ENCODE measurements around the gene ANKRD40.
A peak's percentile ranks its signal among the peaks of the same experiment; 100 is the strongest.

Gene ANKRD40

DNA sequence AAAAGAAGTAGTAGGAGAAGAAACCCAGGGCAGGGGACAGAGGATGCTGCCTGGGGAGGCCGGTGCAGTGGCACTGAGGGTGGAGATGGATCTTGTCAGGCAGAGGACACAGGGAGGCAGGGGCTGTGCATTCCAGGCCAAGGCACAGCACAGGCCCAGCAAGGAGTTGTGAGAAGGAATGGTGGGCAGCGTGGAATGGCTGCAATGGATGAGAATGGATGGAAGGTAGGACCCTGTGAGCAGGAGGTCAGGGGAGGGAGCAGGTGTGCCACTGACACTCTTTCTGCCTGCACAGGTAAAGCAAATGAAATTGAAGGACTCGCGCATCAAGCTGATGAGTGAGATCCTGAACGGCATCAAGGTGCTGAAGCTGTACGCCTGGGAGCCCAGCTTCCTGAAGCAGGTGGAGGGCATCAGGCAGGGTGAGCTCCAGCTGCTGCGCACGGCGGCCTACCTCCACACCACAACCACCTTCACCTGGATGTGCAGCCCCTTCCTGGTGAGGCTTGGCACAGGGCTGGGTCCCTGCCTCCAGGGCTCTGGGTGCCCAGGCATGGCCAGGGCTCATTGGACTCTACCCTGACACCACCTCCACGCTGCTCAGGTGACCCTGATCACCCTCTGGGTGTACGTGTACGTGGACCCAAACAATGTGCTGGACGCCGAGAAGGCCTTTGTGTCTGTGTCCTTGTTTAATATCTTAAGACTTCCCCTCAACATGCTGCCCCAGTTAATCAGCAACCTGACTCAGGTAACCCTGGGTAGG is 40.3 kb downstream of the ANKRD40 start:
- DNase-seq, result no peak

DNA sequence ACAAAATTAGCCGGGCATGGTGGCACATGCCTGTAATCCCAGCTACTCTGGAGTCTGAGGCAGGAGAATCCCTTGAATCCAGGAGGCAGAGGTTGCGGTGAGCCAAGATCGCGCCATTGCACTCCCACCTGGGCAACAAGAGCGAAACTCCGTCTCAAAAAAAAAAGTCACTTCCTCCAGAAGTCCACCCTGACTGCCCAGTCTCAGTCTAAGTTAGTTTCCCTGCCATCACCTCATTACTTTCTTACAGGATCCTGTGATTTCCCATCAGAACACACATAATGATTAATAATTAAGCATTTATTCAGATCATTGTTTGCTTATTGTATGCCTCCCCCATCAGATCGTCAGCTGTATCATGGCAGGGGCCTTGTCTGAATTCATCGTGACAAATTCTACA is 41.4 kb downstream of the ANKRD40 start:
- DNase-seq, result no peak

DNA sequence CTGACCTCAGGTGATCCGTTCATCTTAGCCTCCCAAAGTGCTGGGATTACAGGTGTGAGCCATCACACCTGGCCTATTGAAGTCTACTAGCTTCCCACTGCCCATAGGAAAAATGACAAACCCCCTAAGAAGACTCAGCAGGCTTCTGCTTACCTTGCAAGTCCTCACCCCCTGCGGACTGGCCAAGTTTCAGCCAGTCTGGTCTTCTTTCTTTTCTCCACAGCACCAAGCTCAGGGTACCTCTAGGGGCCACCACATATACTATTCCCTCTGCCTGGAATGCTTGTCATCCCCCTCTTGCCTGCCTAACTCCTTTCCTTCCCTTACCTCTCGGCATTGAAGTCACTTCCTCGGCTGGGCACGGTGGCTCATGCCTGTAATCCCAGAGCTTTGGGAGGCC is 41.9 kb downstream of the ANKRD40 start:
- DNase-seq, result no peak

DNA sequence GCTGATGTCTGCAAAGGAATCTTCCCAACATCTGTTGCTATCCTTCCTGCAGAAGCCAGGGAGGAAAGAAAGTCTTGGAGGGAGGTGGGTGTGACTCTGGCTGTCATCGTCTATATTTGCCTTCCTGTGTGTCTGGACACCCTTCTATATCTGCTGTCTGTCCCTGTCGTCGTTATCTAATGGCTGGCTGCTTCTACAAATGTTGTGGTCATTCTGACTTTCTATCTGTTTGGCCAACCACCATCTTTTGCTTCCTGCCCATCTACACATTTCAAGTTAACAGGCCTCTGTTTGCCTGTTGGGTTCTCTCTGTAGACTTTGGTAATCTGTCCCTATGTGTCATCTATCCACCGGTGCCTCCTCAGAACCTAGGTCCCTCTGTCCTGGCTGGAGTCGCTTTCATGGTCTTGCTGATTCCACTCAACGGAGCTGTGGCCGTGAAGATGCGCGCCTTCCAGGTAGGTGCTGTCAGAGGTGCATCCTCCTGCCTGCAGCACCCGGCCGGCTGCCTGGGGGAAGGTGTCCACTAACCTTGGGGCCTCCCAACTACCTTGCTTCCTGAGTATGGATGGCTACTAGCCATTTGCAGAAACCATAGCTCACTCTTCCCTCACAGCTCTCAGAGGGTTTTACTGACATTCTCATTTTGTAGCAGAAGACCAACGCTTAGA is 42.8 kb downstream of the ANKRD40 start:
- DNase-seq, result no peak

DNA sequence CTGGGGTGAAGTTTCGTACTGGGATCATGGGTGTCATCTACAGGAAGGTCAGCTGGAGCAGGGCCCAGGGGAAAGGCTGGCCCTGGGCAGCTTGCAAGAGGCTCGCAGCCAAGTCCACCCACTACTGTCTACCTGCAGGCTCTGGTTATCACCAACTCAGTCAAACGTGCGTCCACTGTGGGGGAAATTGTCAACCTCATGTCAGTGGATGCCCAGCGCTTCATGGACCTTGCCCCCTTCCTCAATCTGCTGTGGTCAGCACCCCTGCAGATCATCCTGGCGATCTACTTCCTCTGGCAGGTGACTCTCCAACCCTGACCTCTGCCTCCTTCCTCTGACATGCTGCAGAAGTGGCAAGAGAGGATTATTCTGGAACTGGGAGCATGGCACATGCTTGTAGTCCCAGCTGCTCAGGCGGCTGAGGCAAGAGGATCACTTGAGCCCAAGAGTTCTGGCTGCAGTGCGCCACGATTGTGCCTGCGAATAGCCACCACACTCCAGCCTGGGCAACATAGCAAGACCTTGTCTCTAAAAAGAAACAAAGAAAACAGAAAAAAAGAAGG is 43.8 kb downstream of the ANKRD40 start:
- DNase-seq, result no peak

DNA sequence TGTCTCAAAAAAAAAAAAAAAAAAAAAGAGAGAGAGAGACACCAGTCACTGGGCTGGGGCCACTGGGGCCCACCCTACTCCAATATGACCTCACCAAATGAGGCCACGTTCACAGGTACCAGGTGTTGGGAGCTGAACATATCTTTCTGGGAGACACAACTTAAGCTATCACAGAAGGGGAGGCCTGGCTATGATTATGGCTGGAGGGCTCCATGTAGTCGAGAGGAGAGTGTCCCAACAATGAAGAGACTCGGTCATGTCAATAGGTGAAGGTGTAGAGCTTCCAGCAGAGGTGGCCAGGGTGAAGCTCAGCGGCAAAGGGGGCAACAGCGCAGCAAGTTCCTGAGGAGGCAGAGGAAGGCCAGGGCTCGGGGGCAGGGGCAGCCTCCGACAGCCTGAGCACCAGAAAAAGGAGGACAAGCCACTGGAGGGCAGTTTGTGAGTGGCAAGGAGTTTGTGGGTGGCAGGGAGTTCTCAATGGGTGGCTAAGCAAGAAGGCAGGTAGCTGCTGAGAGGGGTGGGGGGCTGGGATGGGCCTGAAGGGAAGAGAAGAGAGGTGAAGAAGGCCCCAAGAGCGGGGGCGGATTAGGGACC is 45.0 kb downstream of the ANKRD40 start:
- DNase-seq, result no peak

DNA sequence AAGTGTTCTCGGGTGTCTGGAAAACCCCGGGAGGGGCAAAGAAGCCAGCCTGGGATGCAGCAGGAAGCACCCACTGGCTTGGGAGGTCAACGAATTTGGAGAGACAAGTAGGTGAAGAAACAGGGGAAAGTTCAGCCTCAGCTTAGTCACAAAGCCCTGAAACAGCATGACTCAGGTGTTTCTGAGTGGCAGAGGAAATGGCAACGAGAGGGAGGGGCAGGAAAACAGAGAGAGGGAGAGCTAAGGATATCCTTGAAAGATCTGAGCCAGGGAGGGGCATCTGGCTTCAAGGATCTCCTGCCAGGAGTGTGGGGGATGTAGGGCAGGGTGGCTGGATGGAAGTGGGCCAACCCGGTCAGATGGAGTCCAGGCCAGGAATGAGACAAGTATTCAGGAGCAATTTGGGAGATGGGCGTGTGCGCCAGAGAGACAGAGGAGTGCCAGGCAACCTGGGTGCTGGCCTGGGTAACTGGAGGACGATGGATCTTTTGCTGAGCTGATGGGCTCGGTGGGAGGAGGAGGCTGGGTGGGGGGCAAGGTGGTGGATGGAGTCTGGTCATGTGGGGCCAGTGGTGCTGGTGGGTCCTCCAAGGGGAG is 45.8 kb downstream of the ANKRD40 start:
- peak; percentile 82 for DNase-seq

DNA sequence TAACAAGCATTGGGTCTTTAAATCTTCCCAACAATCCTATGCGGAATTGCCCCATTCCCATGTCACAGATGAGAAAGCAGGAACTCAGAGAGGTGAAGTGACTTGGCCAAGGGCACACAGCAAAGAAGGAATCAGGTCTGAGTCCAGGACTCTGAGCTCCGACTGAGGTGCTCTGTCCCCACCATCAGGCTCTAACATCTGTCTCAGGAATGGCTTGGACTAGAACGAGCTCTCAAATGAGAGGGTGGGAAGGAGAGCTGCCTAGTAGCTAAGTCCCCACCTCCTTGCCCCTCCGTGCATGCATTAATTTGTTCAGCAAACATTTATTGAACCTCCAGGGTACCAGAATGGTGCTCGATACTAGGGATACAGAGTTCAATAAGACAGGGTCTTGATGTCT is 46.4 kb downstream of the ANKRD40 start:
- DNase-seq, result no peak

DNA sequence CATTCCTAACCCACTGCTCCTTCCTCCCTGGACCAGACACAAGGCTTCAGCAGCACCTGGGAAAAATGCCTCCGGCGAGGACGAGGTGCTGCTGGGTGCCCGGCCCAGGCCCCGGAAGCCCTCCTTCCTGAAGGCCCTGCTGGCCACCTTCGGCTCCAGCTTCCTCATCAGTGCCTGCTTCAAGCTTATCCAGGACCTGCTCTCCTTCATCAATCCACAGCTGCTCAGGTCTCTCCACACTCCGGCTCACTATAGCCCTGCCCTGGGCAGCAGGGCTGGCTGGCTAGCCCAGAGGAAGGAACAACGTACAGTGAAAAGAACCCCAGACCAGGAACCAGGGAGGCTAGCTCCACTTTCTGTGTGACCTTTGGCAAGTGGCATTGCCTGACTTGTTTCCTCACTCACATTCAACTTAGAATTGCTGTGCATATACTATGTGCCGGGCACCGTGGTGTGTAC is 46.8 kb downstream of the ANKRD40 start:
- peak; percentile 51 for DNase-seq

DNA sequence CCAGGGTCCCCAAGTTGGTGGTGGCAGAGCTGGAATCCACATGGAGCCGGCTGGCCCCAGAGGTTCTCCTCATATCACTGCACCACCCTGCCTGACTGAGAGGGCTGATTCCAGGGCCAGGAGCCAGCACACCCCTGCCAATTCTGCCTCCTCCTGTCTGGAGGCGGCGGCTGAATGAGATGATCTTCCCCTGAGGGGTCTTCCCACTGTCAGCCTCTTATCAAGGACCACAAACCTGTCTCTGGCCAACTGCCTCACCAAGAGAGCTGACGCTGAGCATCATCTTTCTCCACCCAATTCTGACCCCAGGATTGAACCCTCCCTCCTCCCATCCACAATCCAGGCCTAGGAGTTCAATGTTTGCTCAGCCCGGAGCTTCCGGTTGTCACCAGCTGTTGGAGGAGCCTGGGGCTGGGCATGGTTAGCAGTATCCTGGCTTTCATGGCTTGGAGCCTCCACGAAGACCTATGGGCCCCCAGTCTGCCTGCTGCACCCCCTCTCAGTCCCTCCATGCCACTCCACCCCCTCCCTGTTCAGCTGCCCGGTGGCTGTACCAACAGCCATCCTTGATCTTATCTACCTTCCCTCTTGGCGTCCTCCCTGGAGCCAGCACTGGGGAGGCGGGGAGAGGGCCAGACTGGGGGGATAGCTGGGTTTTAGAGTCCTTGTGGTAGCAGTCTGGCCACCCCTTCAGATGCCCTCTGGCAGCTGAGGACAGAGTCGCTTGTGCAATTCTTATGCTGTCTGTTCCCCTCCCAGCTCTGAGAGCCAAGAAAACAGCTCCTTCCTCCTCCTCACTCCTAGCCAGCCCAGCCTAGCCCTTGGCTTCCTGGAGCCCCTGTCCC is 47.5 kb downstream of the ANKRD40 start:
- peak; percentile 84 for DNase-seq

DNA sequence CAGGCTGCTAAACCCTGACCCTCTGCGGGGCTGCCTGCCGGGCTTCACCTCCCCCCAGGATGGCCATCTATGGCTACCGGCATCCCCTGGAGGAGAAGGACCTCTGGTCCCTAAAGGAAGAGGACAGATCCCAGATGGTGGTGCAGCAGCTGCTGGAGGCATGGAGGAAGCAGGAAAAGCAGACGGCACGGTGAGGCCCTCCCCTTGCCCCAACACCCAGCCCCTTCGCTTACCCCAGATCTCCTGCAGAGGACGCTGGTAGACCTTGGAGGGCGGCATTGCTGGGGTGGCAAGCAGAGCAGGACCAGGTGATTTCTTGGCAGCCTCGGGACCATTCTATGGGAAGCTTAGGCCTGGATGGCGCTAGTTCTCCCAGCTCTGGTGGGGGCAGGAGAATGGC is 48.5 kb downstream of the ANKRD40 start:
- no peak for DNase-seq

DNA sequence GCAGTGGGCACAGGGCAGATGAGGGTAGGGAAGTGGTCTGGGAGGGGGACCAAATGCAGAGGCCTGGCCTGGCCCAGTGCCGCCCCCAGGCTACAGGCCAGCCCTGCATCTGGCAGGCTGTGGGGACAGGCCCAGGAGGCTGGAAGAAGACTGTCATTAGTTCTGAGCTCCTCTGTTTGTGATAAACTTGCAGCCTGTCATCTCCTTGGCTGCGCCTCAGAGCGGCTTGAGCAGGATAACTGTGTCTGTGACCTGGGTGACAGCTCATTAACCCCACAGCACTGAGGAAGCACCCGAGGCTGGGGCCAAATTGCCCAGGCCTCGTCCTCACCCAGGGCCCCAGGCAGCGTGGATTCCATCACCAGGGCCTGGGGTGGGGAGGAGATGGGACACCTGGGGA is 49.1 kb downstream of the ANKRD40 start:
- no peak for DNase-seq

DNA sequence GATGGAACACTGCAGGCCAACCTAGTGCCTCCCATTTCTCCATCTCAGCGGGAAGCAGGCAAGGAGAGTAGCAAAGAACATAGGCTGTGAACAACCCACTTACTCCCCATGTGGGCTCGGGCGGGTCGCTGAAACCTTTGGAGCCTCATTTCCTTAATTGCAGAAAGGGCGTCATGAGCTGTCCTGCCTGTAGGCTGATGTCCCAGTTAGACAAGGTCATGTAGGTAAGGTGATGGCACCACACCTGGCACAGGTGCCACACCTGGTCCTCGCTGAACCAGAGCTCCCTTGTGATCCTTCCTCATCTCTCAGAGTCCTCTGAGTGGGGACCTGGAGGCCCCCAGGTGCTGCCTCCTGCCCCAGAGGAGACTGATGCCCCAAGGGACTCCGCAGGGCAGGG is 50.1 kb downstream of the ANKRD40 start:
- DNase-seq, result no peak

DNA sequence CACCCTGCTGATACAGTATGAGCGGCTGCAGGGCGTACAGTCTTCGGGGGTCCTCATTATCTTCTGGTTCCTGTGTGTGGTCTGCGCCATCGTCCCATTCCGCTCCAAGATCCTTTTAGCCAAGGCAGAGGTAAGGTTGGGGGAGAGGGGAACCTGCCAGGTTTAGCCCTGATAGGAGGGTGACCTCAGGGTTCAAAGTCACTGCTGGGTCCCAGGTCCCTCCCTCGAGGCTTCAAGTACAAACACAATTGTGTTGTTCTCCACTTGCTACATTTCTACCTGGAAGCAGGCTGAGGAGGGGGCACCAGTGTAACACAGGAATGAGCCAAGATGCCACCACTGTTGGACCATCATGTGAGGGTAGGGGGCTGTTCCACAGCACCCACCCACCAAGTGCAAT is 50.7 kb downstream of the ANKRD40 start:
- DNase-seq, result no peak

DNA sequence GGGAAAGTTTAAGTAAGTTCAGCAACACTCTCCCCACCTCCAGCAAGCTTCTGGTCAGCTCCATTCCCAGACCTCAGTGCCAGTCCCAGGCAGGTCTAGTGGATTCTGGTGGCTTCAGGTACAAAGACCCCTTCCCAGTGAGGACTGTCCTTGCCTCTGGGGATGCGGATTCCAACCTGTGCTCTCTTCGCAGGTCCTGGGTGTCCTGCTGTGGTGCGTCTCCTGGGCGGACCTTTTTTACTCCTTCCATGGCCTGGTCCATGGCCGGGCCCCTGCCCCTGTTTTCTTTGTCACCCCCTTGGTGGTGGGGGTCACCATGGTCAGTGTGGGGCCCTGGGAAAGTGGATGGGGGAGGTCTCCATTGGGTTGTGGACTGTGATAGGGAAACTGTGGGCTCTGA is 51.2 kb downstream of the ANKRD40 start:
- no peak for DNase-seq

DNA sequence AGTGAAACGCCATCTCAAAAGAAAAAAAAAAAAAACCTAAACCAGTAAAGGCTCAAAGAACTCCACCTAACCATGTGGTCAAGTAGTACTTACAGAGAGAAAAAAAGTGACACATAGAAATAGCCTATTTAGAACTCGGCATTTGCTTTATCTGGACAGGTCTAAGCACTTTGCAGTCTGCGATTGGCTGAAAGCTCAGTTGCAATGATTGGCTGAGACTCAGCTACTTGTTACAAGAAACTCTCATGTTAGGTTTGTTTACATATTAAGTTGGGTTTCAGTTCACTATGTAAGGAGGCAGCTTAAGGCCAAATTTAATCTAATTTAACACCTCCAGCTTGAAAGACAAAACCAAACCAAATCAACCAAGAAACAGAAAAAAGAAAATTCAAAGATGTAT is 54.0 kb downstream of the ANKRD40 start:
- DNase-seq, result no peak

DNA sequence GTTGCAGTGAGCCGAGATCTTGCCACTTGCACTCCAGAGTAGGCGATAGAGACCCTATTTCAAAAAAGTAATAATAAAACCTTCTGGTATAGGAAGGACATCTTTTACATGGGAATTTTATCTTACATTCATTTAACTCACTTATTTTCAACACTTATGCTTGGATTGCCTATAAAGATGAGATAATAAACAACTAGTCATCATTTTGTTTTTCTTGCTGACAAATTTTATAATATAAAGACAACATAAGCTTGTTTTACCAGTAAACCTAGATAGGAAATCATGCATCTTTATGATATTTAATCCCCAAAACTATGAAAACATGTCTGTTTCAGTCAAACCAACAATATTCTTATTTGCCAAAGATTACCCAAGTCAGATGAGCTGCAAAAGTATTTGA is 56.1 kb downstream of the ANKRD40 start:
- no peak for DNase-seq

DNA sequence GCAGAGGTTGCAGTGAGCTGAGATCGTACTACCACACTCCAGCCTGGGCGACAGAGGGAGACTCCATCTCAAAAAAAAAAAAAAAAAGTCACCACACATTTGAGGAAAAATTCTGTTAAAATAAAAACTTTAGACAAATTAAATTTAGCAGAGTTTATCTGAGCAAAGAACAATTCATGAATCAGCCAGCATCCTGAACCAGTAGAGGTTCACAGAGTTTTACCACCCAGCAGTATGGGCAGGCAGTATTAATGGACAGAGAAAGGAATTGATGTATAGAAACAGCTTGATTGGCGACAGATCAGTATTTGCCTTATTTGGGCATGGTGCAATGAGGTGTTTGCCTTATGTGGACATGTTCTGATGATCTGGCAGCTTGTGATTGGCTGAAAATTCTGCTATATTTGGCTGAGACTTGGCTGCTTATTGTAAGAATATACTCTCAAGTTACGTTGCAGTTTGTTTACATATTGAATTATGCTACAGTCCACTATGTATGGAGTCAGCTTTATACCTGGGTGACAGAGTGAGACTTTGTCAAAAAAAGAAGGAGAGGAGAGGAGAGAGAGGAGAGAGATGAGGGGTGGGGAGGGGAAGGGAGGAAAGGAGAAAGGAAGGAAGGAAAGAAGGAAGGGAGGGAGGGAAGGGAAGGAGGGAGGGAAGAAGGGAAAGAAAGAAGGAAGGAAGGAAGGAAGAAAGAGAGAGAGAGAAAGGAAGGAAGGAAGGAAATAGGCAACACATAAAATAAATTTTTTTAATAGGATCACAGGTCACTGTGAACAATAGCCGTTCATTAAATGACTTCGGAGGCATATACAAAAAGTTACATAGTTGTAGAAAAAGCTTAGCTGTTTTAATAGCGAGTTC is 58.4 kb downstream of the ANKRD40 start:
- no peak for DNase-seq

DNA sequence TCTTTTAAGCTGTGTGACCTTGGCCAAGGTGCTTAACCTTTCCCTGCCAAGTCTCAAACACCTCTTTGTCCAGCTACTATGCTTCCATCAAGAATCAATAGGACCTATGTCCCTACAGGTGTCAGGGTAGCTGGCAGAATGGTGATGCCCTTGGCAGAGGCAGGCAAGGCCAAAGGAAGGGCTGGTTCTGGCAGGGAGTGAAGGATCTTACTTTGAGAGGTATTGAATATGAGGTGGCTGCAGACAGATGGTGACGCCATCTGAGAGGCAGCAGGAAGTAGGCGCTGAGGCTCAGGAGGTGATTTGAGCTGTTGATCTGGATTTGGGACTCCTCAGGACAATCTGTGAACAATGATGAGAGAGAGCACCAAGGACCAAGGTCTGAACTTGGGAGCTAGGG is 60.5 kb downstream of the ANKRD40 start:
- DNase-seq, result no peak

DNA sequence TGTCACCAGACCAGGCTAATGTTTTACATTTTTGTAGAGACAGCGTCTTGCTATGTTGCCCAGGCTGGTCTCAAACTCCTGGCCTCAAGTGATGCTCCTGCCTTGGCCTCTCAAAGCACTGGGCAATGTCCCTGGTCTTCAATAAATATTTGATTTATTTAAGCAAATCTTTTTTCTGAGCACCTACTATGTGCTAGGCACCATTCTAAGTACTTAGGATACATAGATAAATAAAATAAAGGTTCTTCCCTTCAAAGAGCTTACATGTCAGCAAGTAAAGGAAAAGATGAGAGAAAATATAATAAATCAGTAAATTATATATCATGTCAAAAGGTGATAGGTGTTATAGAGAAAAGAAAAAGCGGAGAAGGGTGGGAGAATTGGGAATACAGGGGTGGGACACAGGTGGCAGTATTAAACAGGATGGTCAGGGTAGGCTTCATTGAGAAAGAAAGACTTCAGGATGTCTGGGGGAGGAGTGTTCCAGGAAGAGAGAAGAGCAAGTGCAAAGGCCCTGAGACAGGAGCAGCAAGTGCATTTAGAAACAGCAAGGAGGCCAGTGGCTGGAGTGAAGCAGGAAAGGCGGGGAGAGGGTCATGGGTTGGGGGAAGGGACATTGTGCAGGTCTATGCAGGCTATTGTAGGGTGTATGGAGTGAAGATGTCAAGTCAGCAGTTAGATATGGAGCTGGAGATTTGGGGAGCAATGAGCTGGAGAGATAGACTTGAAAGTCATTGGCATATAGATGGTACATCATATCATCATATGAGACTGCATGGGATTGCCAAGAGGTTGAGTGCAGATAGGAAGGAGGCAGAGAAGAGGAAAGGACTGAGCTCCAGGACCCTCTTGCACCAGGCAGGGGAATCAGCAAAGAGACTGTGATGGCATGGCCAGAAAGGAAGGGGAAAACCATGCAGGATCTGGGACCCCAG is 61.7 kb downstream of the ANKRD40 start:
- no peak for DNase-seq

Measured in SHP77 treated with DMSO at 0.1 percent for 48 hours (cell line).